ENCODE results near the gene ZNF483.
"Not testable (repeated sequence)": the region's sequence is repeated elsewhere in the genome, so short reads cannot be mapped to it uniquely, and the experiment has no call there.

The ZNF483 gene

DNA sequence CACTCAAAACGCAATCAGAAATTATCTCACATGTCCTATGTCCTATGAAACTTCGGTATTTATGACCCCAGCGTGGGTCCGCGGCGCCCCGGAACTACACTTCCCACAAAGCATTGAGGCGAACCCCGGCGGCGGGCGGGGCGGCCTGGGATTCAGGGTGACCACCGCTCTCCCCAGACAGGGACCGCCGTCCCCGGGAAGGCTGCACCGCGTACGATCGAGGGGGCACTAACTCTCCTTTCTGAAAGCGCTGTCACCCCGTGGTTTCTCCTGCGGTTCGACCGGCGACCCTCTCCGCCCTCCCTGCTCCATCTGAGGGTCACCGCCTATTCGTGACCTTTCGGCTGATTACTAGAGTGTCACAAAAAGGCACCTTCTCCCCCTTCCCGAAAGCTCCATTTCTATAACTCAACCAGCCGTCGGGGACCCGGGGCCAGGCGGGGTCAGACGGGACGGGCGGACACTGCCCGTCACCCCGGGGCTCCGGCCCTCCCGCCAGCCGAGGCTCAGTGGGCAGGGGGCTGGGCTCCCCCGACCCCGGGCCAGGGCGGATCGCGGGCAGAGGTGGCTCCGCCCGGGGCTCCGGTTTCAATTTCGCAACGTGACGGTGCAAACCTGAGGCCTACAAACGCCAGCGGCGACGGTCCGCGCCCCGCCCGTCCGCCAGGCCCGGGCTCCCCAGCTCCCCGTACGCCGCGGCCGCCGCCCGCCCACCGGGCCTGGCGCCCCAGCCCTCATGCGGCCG, 42.1 kb upstream of the ZNF483 start:
- TF ChIP-seq, protein P1, sequence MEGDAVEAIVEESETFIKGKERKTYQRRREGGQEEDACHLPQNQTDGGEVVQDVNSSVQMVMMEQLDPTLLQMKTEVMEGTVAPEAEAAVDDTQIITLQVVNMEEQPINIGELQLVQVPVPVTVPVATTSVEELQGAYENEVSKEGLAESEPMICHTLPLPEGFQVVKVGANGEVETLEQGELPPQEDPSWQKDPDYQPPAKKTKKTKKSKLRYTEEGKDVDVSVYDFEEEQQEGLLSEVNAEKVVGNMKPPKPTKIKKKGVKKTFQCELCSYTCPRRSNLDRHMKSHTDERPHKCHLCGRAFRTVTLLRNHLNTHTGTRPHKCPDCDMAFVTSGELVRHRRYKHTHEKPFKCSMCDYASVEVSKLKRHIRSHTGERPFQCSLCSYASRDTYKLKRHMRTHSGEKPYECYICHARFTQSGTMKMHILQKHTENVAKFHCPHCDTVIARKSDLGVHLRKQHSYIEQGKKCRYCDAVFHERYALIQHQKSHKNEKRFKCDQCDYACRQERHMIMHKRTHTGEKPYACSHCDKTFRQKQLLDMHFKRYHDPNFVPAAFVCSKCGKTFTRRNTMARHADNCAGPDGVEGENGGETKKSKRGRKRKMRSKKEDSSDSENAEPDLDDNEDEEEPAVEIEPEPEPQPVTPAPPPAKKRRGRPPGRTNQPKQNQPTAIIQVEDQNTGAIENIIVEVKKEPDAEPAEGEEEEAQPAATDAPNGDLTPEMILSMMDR (IDR thresholded peaks at IDR 0.05) = no peak

DNA sequence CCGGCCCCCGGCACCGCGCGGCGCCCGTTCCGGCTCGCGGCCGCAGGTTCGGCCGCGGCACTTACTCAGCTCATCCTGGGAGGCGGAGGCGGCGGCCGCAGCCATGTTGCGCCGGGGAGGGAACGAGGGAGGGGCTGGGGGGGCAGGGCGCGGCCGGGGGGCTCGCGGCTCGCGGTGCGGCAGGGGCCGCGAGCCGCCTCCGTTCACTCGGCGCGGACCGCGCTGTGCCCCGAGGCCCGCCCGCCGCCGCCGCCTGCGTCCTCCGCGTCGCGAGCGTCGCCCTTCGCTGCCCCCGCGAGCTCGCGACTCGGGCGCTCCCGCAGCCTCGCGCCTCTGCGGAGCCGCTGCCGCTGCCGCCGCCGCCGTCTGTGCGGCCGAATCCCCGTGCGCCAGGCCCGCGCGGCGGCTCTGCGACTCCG, 41.5 kb upstream of the ZNF483 start:
- no peak overlapping the region for H3K4me3 ChIP-seq (ENCODE audit: low read depth, low read length)
- TF ChIP-seq, protein P1 (IDR thresholded peaks at IDR 0.05) = no peak
- H3K27me3 ChIP-seq (ENCODE audit: control insufficient read depth, insufficient read depth, low read length) = no peaks in the 10 kb centered on the region
- peaks cover 17% of the 10 kb centered on the region for H3K79me2 ChIP-seq
- H3K36me3 ChIP-seq (ENCODE audit: control insufficient read depth, insufficient read depth, low read length) = no peaks in the 10 kb centered on the region
- H3K4me2 ChIP-seq (ENCODE audit: low read length) = no peak overlapping the region
- no peak overlapping the region for H2AFZ ChIP-seq
- peaks cover 3% of the 10 kb centered on the region for H3K4me1 ChIP-seq
- H3K27ac ChIP-seq = no peak overlapping the region
- H3K9me3 ChIP-seq (ENCODE audit: control insufficient read depth, low read length) = no peaks in the 10 kb centered on the region
- no peak overlapping the region for H3K9ac ChIP-seq

More for the DNA sequence above, 42.1 kb upstream of the ZNF483 start:
- Histone ChIP-seq H3K9ac (peak overlapping the region; percentile 80), H2AFZ (peak overlapping the region; percentile 89), H3K27me3 (ENCODE audit: control insufficient read depth, insufficient read depth, low read length) (no peaks in the 10 kb centered on the region), H3K4me1 (peaks cover 3% of the 10 kb centered on the region), H3K4me3 (ENCODE audit: low read depth, low read length) (peak overlapping the region; percentile 94), H3K27ac (peak overlapping the region; percentile 96), H3K79me2 (peaks cover 17% of the 10 kb centered on the region), H3K9me3 (ENCODE audit: control insufficient read depth, low read length) (no peaks in the 10 kb centered on the region), H3K4me2 (ENCODE audit: low read length) (peak overlapping the region; percentile 64), H3K36me3 (ENCODE audit: control insufficient read depth, insufficient read depth, low read length) (no peaks in the 10 kb centered on the region)

DNA sequence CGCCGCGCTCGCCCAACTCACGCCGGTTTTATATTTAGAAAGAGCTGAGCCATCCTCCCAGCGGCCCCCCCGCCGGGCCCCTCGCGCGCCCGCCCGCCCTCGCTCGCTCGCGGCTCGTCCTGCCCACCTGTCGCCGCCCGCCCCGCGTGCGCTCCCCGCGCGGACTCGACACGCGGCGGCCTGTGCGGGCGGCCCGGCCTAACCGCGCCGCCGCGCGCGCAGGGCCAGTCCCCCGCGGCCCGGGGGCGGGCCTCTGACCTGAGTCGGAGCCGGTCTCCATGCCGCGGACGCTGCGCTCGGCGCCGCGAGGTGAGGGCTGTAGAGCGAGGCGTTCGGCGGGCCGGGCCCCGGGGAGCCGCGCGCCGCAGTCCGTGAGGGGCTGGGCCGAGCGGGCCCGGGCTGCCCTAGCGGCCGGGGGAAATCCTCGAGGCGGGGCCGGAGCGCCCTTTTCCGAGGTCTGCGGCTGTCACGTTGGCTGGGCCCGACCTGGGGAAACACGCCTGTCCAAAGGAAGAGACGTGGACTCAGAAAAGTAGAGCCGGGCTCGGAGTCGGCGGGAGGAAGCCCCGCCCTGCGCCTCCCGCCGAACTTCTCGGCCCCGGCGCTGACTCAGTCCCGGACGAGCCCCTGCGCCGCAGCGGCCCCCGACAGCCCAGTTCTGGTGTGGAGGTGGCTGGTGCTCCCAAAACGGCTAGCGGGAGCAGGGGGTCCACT, 41.0 kb upstream of the ZNF483 start, which contains the start of gene ECPAS:
TSS of gene ECPAS (minus strand) at position 526 of the 714 bp plus-strand sequence. CDS start 11,465 bp downstream, outside the sequence.
- Histone ChIP-seq H2AFZ (peak within 1 kb of the TSS; percentile 86), H3K79me2 (peaks cover 12% of the 10 kb centered on the region), H3K27me3 (ENCODE audit: control insufficient read depth, insufficient read depth, low read length) (no peaks in the 10 kb centered on the region), H3K4me3 (ENCODE audit: low read depth, low read length) (peak within 1 kb of the TSS; percentile 64), H3K27ac (peak within 1 kb of the TSS; percentile 96), H3K36me3 (ENCODE audit: control insufficient read depth, insufficient read depth, low read length) (no peaks in the 10 kb centered on the region), H3K9me3 (ENCODE audit: control insufficient read depth, low read length) (no peaks in the 10 kb centered on the region), H3K4me2 (ENCODE audit: low read length) (peak within 1 kb of the TSS; percentile 64), H3K4me1 (peaks cover 3% of the 10 kb centered on the region), H3K9ac (peak within 1 kb of the TSS; percentile 61)
- TF ChIP-seq, protein P1 (IDR thresholded peaks at IDR 0.05) = no peak

DNA sequence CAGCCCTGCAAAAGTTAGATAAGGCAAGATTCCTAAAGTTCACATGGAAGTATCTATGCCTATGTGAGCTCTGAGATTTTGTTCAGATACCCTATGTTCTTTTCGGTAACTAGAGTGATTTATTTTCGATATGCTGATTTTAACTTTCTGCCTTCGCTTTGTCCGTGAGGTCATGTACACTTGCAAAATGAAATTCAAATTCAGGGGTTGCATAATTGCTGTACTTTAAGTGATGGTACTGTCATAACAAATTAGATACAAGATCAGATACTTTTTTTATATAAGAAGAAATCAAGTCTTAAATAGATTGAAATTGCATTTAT, 40.4 kb upstream of the ZNF483 start:
- TF ChIP-seq, protein P1 (IDR thresholded peaks at IDR 0.05) = no peak
- Histone ChIP-seq H3K36me3 (ENCODE audit: control insufficient read depth, insufficient read depth, low read length) (no peaks in the 10 kb centered on the region), H3K9me3 (ENCODE audit: control insufficient read depth, low read length) (no peaks in the 10 kb centered on the region), H3K9ac (peak overlapping the region; percentile 61), H2AFZ (peak overlapping the region; percentile 86), H3K27ac (peak overlapping the region; percentile 74), H3K4me2 (ENCODE audit: low read length) (peak overlapping the region; percentile 64), H3K79me2 (peaks cover 10% of the 10 kb centered on the region), H3K4me3 (ENCODE audit: low read depth, low read length) (peak overlapping the region; percentile 64), H3K4me1 (peaks cover 3% of the 10 kb centered on the region), H3K27me3 (ENCODE audit: control insufficient read depth, insufficient read depth, low read length) (no peaks in the 10 kb centered on the region)

DNA sequence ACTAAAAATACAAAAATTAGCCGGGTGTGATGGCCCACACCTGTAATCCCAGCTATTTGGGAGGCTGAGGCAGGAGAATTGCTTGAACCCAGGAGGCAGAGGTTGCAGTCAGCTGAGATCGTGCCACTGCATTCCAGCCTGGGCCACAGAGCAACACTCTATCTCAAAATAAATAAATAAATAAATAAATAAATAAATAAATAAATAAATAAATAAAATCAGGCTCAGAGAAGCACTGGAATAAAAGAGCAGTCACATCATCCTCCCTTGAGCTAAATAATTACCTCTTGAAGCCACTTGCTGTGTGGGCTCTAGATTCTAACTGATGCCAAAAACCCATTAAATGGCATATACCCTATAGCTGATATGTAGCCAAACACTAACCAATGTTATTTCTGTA, 27.8 kb upstream of the ZNF483 start:
- not testable (repeated sequence) for H3K36me3 ChIP-seq (ENCODE audit: control insufficient read depth, insufficient read depth, low read length); H3K27ac ChIP-seq; H3K4me1 ChIP-seq; H3K4me3 ChIP-seq (ENCODE audit: low read depth, low read length); H3K9me3 ChIP-seq (ENCODE audit: control insufficient read depth, low read length); H3K4me2 ChIP-seq (ENCODE audit: low read length); H3K79me2 ChIP-seq; H3K27me3 ChIP-seq (ENCODE audit: control insufficient read depth, insufficient read depth, low read length); H2AFZ ChIP-seq; H3K9ac ChIP-seq
